Astrocyte (in vitro differentiated cells and primary cell): ENCODE data around the gene NKX6-1. TPM values are rescaled to one million over a fixed set of nuclear protein-coding genes. Genes with fewer than 3 reads are reported as not detected.

Source experiments
- DNase-seq: peaks from one replicate; pipeline ENCODE4 v3.0.0-alpha.2; 2010; ENCODE audit warnings: low read depth
- FAIRE-seq: peaks from 2 replicates; lab custom pipeline; 2011; peaks lifted over from hg19 to GRCh38; lab: Jason Lieb, UNC
- H2AFZ ChIP-seq: 2 replicates; pipeline ENCODE4 v1.6.0; 2012; ENCODE audit warnings: low read depth, low read length, inconsistent platforms
- H3K27ac ChIP-seq: 2 replicates; pipeline ENCODE4 v1.5.1; 2011; ENCODE audit warnings: low read depth, low read length, inconsistent platforms
- H3K27me3 ChIP-seq: 2 replicates; pipeline ENCODE4 v1.6.0; 2011; ENCODE audit warnings: low read length, inconsistent platforms; ENCODE audit not compliant: insufficient read depth
- H3K36me3 ChIP-seq: 2 replicates; pipeline ENCODE4 v1.5.1; 2011; ENCODE audit warnings: low read length, inconsistent platforms; ENCODE audit not compliant: insufficient read depth
- H3K4me1 ChIP-seq: 2 replicates; pipeline ENCODE4 v1.5.1; 2011; ENCODE audit warnings: low read length, inconsistent platforms; ENCODE audit not compliant: insufficient read depth
- H3K4me2 ChIP-seq: 2 replicates; pipeline ENCODE4 v1.6.0; 2012; ENCODE audit warnings: low read length, inconsistent platforms
- H3K4me3 ChIP-seq: 2 replicates; pipeline ENCODE4 v1.5.1; 2011; ENCODE audit warnings: low read depth, mild to moderate bottlenecking, low read length, inconsistent platforms; ENCODE audit not compliant: insufficient read depth
- H3K79me2 ChIP-seq: 2 replicates; pipeline ENCODE4 v1.6.0; 2012; ENCODE audit warnings: mild to moderate bottlenecking, low read length, inconsistent platforms; ENCODE audit not compliant: insufficient read depth
- H3K9ac ChIP-seq: 2 replicates; pipeline ENCODE4 v1.6.0; 2012; ENCODE audit warnings: mild to moderate bottlenecking, low read length, inconsistent platforms
- H3K9me3 ChIP-seq: 2 replicates; pipeline ENCODE4 v1.5.1; 2012; ENCODE audit warnings: low read depth, mild to moderate bottlenecking, low read length, inconsistent platforms; ENCODE audit not compliant: insufficient read depth
- H4K20me1 ChIP-seq: 2 replicates; pipeline ENCODE4 v1.6.0; 2012; ENCODE audit warnings: low read length, inconsistent platforms; ENCODE audit not compliant: insufficient read depth
- H3K27ac Mint-ChIP-seq: one replicate; pipeline ENCODE4 v1.8.0; 2021; ENCODE audit warnings: mild to moderate bottlenecking, mixed read lengths; ENCODE audit not compliant: unreplicated experiment
- H3K27me3 Mint-ChIP-seq: one replicate; pipeline ENCODE4 v1.8.0; 2021; ENCODE audit warnings: low read depth, mixed read lengths; ENCODE audit not compliant: unreplicated experiment
- H3K36me3 Mint-ChIP-seq: one replicate; pipeline ENCODE4 v1.8.0; 2021; ENCODE audit warnings: low read depth, mixed read lengths; ENCODE audit not compliant: unreplicated experiment
- H3K4me1 Mint-ChIP-seq: one replicate; pipeline ENCODE4 v1.8.0; 2021; ENCODE audit warnings: low read depth, mixed read lengths; ENCODE audit not compliant: unreplicated experiment
- H3K4me3 Mint-ChIP-seq: one replicate; pipeline ENCODE4 v1.8.0; 2021; ENCODE audit warnings: mild to moderate bottlenecking, moderate library complexity, mixed read lengths; ENCODE audit not compliant: unreplicated experiment
- H3K9me3 Mint-ChIP-seq: one replicate; pipeline ENCODE4 v1.8.0; 2021; ENCODE audit warnings: mild to moderate bottlenecking, mixed read lengths; ENCODE audit not compliant: unreplicated experiment
- EZH2 ChIP-seq: IDR thresholded peaks from 2 replicates; pipeline ENCODE4 v1.6.1; 2012; ENCODE audit warnings: mild to moderate bottlenecking, low read length, inconsistent platforms; ENCODE audit not compliant: insufficient read depth
- total RNA-seq: library from RNA; stranded (reverse); gene quantifications from 2 replicates; pipeline ENCODE4 v1.2.1, GENCODE V29; 2021
- TF ChIP-seq, protein P1 (sequence below): IDR thresholded peaks from 2 replicates; pipeline ENCODE4 v1.5.1; 2011; ENCODE audit warnings: low read depth, mild to moderate bottlenecking, inconsistent platforms, low read length, moderate library complexity; ENCODE audit not compliant: insufficient read depth

Gene NKX6-1
- total RNA-seq, 1 donor from 2014 or later, result 0.14 TPM

GRCh38 chr4:84530454-84530853 is 31.4 kb upstream of the NKX6-1 start:
- no peaks in the 10 kb centered on the region for H3K79me2 ChIP-seq
- no peaks in the 10 kb centered on the region for H3K27me3 Mint-ChIP-seq
- peak; percentile 19 for DNase-seq
- no peaks in the 10 kb centered on the region for H3K9me3 ChIP-seq
- H3K4me1 ChIP-seq, result no peaks in the 10 kb centered on the region
- H3K36me3 Mint-ChIP-seq, result no peaks in the 10 kb centered on the region
- H3K9ac ChIP-seq, result no peak overlapping the region
- peaks cover 6% of the 10 kb centered on the region for H3K9me3 Mint-ChIP-seq
- H3K36me3 ChIP-seq, result no peaks in the 10 kb centered on the region
- no peak for TF ChIP-seq EZH2
- TF ChIP-seq, protein P1, sequence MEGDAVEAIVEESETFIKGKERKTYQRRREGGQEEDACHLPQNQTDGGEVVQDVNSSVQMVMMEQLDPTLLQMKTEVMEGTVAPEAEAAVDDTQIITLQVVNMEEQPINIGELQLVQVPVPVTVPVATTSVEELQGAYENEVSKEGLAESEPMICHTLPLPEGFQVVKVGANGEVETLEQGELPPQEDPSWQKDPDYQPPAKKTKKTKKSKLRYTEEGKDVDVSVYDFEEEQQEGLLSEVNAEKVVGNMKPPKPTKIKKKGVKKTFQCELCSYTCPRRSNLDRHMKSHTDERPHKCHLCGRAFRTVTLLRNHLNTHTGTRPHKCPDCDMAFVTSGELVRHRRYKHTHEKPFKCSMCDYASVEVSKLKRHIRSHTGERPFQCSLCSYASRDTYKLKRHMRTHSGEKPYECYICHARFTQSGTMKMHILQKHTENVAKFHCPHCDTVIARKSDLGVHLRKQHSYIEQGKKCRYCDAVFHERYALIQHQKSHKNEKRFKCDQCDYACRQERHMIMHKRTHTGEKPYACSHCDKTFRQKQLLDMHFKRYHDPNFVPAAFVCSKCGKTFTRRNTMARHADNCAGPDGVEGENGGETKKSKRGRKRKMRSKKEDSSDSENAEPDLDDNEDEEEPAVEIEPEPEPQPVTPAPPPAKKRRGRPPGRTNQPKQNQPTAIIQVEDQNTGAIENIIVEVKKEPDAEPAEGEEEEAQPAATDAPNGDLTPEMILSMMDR, result no peak
- H3K27ac ChIP-seq, result no peak overlapping the region
- peaks cover 5% of the 10 kb centered on the region for H3K27me3 ChIP-seq
- no peak overlapping the region for H3K4me2 ChIP-seq
- no peak overlapping the region for H3K4me3 ChIP-seq
- H2AFZ ChIP-seq, result no peak overlapping the region
- no peaks in the 10 kb centered on the region for H4K20me1 ChIP-seq
- H3K4me1 Mint-ChIP-seq, result peaks cover 2% of the 10 kb centered on the region
- H3K4me3 Mint-ChIP-seq, result no peak overlapping the region
- no peak overlapping the region for H3K27ac Mint-ChIP-seq
- no peak for FAIRE-seq

- Mint-ChIP-seq H3K4me3 (no peak overlapping the region), H3K9me3 (peaks cover 6% of the 10 kb centered on the region), H3K27ac (no peak overlapping the region), H3K27me3 (no peaks in the 10 kb centered on the region), H3K36me3 (no peaks in the 10 kb centered on the region), H3K4me1 (peaks cover 2% of the 10 kb centered on the region)
- H3K79me2 ChIP-seq, result no peaks in the 10 kb centered on the region
- H3K36me3 ChIP-seq, result no peaks in the 10 kb centered on the region
- H3K4me1 ChIP-seq, result no peaks in the 10 kb centered on the region
- TF ChIP-seq EZH2, result no peak
- TF ChIP-seq, protein P1, result peak; percentile 61
- H3K4me3 ChIP-seq, result no peak overlapping the region
- H3K27ac ChIP-seq, result no peak overlapping the region
- FAIRE-seq (no peak), DNase-seq (no peak)
- peaks cover 5% of the 10 kb centered on the region for H3K27me3 ChIP-seq
- no peak overlapping the region for H3K9ac ChIP-seq
- no peaks in the 10 kb centered on the region for H3K9me3 ChIP-seq
- no peaks in the 10 kb centered on the region for H4K20me1 ChIP-seq
- H3K4me2 ChIP-seq, result no peak overlapping the region
- H2AFZ ChIP-seq, result no peak overlapping the region
Measured at GRCh38 chr4:84529169-84529751, 30.2 kb upstream of the NKX6-1 start.

- Histone ChIP-seq H2AFZ (no peak overlapping the region), H3K9ac (no peak overlapping the region), H3K4me1 (no peaks in the 10 kb centered on the region), H3K4me2 (no peak overlapping the region), H4K20me1 (no peaks in the 10 kb centered on the region), H3K79me2 (no peaks in the 10 kb centered on the region), H3K27me3 (peaks cover 5% of the 10 kb centered on the region), H3K27ac (no peak overlapping the region), H3K9me3 (no peaks in the 10 kb centered on the region), H3K4me3 (no peak overlapping the region), H3K36me3 (no peaks in the 10 kb centered on the region)
- Mint-ChIP-seq H3K9me3 (no peaks in the 10 kb centered on the region), H3K36me3 (no peaks in the 10 kb centered on the region), H3K27me3 (no peaks in the 10 kb centered on the region), H3K4me3 (no peak overlapping the region), H3K4me1 (peaks cover 2% of the 10 kb centered on the region), H3K27ac (no peak overlapping the region)
- FAIRE-seq (no peak), DNase-seq (no peak)
- no peak for TF ChIP-seq EZH2
- TF ChIP-seq, protein P1, result no peak
Measured at GRCh38 chr4:84527391-84527790, 28.3 kb upstream of the NKX6-1 start.
